PC-9 (cell line): ENCODE data around the gene PFKFB4. TPM values are rescaled to one million over a fixed set of nuclear protein-coding genes. Genes with fewer than 3 reads are reported as not detected.
A peak's percentile ranks its signal among the peaks of the same experiment; 100 is the strongest.

Experiments used
- BruUV-seq: library from RNA; stranded (reverse); fragments of 400-500 nt; replicated peaks from 2 replicates; lab custom pipeline; 2021; lab: Mats Ljungman, UMichigan
- CTCF ChIA-PET: fragments of 300-600 bp; sonication (Branson Sonifier 250); formaldehyde crosslinking; loops from one replicate; lab custom pipeline; 2022; ENCODE audit warnings: antibody characterized with exemption; lab: Charles Lee
- POLR2A ChIA-PET: fragments of 300-600 bp; sonication (Branson Sonifier 250); formaldehyde crosslinking; loops from one replicate; lab custom pipeline; 2022; ENCODE audit warnings: antibody characterized with exemption; ENCODE audit not compliant: unreplicated experiment; lab: Charles Lee
- DNase-seq, 2 experiments: peaks; one replicate each; pipeline versions ENCODE4 v3.0.0 to v3.0.0-alpha.2; 2015 to 2022; ENCODE audit warnings: mixed read lengths in 1 of 2
- H2AFZ ChIP-seq: fragments of 200-600 bp; sonication (generic); 2 replicates; pipeline ENCODE4 v1.8.1; 2017; ENCODE audit warnings: antibody characterized with exemption
- H3F3A ChIP-seq: fragments of 200-600 bp; sonication (generic); 2 replicates; pipeline ENCODE4 v1.8.1; 2017; ENCODE audit warnings: antibody characterized with exemption, mild to moderate bottlenecking, low read depth; ENCODE audit not compliant: insufficient read depth
- H3K27ac ChIP-seq: fragments of 200-600 bp; sonication (generic); 2 replicates; pipeline ENCODE4 v1.6.1; 2016; ENCODE audit warnings: mixed run types
- H3K27me3 ChIP-seq: fragments of 200-600 bp; sonication (generic); 2 replicates; pipeline ENCODE4 v1.6.1; 2016; ENCODE audit warnings: low read depth, mixed run types; ENCODE audit not compliant: insufficient read depth
- H3K36me3 ChIP-seq: fragments of 200-600 bp; sonication (generic); 2 replicates; pipeline ENCODE4 v1.6.1; 2016; ENCODE audit warnings: low read depth, mixed run types
- H3K4me1 ChIP-seq: fragments of 200-600 bp; sonication (generic); replicated peaks from 2 replicates; pipeline ENCODE4 v1.6.1; 2016; ENCODE audit warnings: mixed run types; ENCODE audit not compliant: insufficient read depth
- H3K4me2 ChIP-seq: fragments of 200-600 bp; sonication (generic); 2 replicates; pipeline ENCODE4 v1.6.1; 2017; ENCODE audit warnings: mixed run types
- H3K4me3 ChIP-seq: fragments of 200-600 bp; sonication (generic); 2 replicates; pipeline ENCODE4 v1.6.1; 2016; ENCODE audit warnings: mixed run types
- H3K79me2 ChIP-seq: fragments of 200-600 bp; sonication (generic); 2 replicates; pipeline ENCODE4 v1.6.1; 2017; ENCODE audit warnings: low read depth, mixed run types
- H3K9me2 ChIP-seq: fragments of 200-600 bp; sonication (generic); 2 replicates; pipeline ENCODE4 v1.8.1; 2017; ENCODE audit warnings: mild to moderate bottlenecking; ENCODE audit not compliant: insufficient read depth
- H3K9me3 ChIP-seq: fragments of 200-600 bp; sonication (generic); 2 replicates; pipeline ENCODE4 v1.8.1; 2016; ENCODE audit warnings: low read depth; ENCODE audit not compliant: insufficient read depth
- H4K20me1 ChIP-seq: fragments of 200-600 bp; sonication (generic); 2 replicates; pipeline ENCODE4 v1.8.1; 2017; ENCODE audit not compliant: insufficient read depth
- CTCF ChIP-seq: fragments of 200-600 bp; sonication (generic); conservative IDR thresholded peaks from 2 replicates; pipeline ENCODE4 v1.6.1; 2017; ENCODE audit warnings: mixed run types, antibody characterized with exemption, mild to moderate bottlenecking, moderate library complexity
- EZH2 ChIP-seq: fragments of 200-600 bp; sonication (generic); IDR thresholded peaks from 2 replicates; pipeline ENCODE4 v1.8.0; 2017; ENCODE audit warnings: antibody characterized with exemption, low read depth
- intact Hi-C: fragments of 100-400 bp; cut with micrococcal nuclease; formaldehyde crosslinking; loops from one replicate; pipeline ENCODE4 v1.10.0; 2022; ENCODE audit not compliant: unreplicated experiment
- total RNA-seq: library from RNA; stranded (reverse); gene quantifications from 2 replicates; pipeline ENCODE4 v1.2.3, GENCODE V29; 2021

The PFKFB4 gene
- total RNA-seq, 1 experiment from 2014 or later: 13.3 TPM

GRCh38 chr3:48502121-48502520 is 54.5 kb downstream of the PFKFB4 start:
- TF ChIP-seq CTCF (no peak), EZH2 (no peak)
- Histone ChIP-seq H3K36me3 (no peaks in the 10 kb centered on the region), H3K4me1 (peaks cover 60% of the 10 kb centered on the region), H3K79me2 (peaks cover 18% of the 10 kb centered on the region), H3K9me2 (no peaks in the 10 kb centered on the region), H3K4me2 (no peak overlapping the region), H2AFZ (no peak overlapping the region), H4K20me1 (no peaks in the 10 kb centered on the region), H3K27ac (no peak overlapping the region), H3F3A (peaks cover 14% of the 10 kb centered on the region), H3K4me3 (no peak overlapping the region), H3K27me3 (no peaks in the 10 kb centered on the region), H3K9me3 (no peaks in the 10 kb centered on the region)
- POLR2A ChIA-PET: no interaction called here
- no TSS peak for BruUV-seq
- intact Hi-C loops: loop anchor here (10.0 kb wide), 1 partner anchor 413 kb away; the partner anchor contains the start of gene ARIH2
- CTCF ChIA-PET: interaction anchor here (1.2 kb wide), 1 partner anchor 29 kb away, joined by 9 read pairs; no protein-coding TSS in a partner anchor
- no peak for DNase-seq

GRCh38 chr3:48501196-48501595 is 55.4 kb downstream of the PFKFB4 start:
- H3K4me3 ChIP-seq: no peak overlapping the region
- H3K27me3 ChIP-seq: no peaks in the 10 kb centered on the region
- no TSS peak for BruUV-seq
- no peak overlapping the region for H2AFZ ChIP-seq
- H3K4me2 ChIP-seq: peak overlapping the region; percentile 38
- H3K4me1 ChIP-seq: peaks cover 50% of the 10 kb centered on the region
- peaks cover 5% of the 10 kb centered on the region; the same call in 1 of the 2 replicates for H3F3A ChIP-seq
- intact Hi-C loops: loop anchor here (10.0 kb wide), 1 partner anchor 414 kb away; the partner anchor contains the start of gene ARIH2
- no peaks in the 10 kb centered on the region for H3K9me3 ChIP-seq
- TF ChIP-seq EZH2 (no peak), CTCF (no peak)
- peaks cover 18% of the 10 kb centered on the region for H3K79me2 ChIP-seq
- no peaks in the 10 kb centered on the region for H3K36me3 ChIP-seq
- POLR2A ChIA-PET: interaction anchor here (0.5 to 1.0 kb wide), 2 partner anchors 62 to 65 kb away, joined by 3 to 8 read pairs; partner anchors contain the start of gene CCDC51
- H3K27ac ChIP-seq: no peak overlapping the region
- H4K20me1 ChIP-seq: no peaks in the 10 kb centered on the region
- no peak for DNase-seq
- CTCF ChIA-PET: interaction anchor here (1.2 kb wide), 1 partner anchor 28 kb away, joined by 9 read pairs; no protein-coding TSS in a partner anchor
- no peaks in the 10 kb centered on the region for H3K9me2 ChIP-seq

GRCh38 chr3:48500656-48501055 is 55.9 kb downstream of the PFKFB4 start:
- peak; percentile 66 to 74 for DNase-seq
- no peak overlapping the region for H2AFZ ChIP-seq

More at GRCh38 chr3:48500656-48501055, 55.9 kb downstream of the PFKFB4 start:
- intact Hi-C loops: loop anchor here (10.0 kb wide), 1 partner anchor 414 kb away; the partner anchor contains the start of gene ARIH2
- H3K4me2 ChIP-seq: peak overlapping the region; percentile 38
- H3F3A ChIP-seq: no peaks in the 10 kb centered on the region
- no peak overlapping the region for H3K4me3 ChIP-seq
- H3K4me1 ChIP-seq: peaks cover 45% of the 10 kb centered on the region
- H4K20me1 ChIP-seq: no peaks in the 10 kb centered on the region
- H3K27ac ChIP-seq: no peak overlapping the region
- no peaks in the 10 kb centered on the region for H3K9me3 ChIP-seq
- TF ChIP-seq EZH2 (no peak), CTCF (no peak)
- H3K36me3 ChIP-seq: no peaks in the 10 kb centered on the region
- no peaks in the 10 kb centered on the region for H3K9me2 ChIP-seq
- peaks cover 18% of the 10 kb centered on the region for H3K79me2 ChIP-seq
- ChIA-PET POLR2A (interaction anchor here (0.5 to 1.0 kb wide), 2 partner anchors 61 to 1278 kb away, joined by 3 to 10 read pairs; partner anchors contain the start of gene CCDC51), CTCF (interaction anchor here (0.6 kb wide), 1 partner anchor 27 kb away, joined by 4 read pairs; no protein-coding TSS in a partner anchor)
- no peaks in the 10 kb centered on the region for H3K27me3 ChIP-seq
- no TSS peak for BruUV-seq
